Breast epithelium (tissue), 4 donors: ENCODE data around the gene SLC2A13. TPM values are rescaled to one million over a fixed set of nuclear protein-coding genes. Genes with fewer than 3 reads are reported as not detected.
"Not testable (repeated sequence)": the region's sequence is repeated elsewhere in the genome, so short reads cannot be mapped to it uniquely, and the experiment has no call there.

Experiments used
- DNase-seq, 2 donors: peaks; one replicate each; pipeline ENCODE4 v3.0.0-alpha.2; 2019; ENCODE audit warnings: low spot score in 2 of 2
- H3K27ac ChIP-seq, 2 donors: fragments of 200-600 bp; sonication (generic) in 1 of 2; one replicate each; pipeline ENCODE4 v1.5.1; 2016 to 2019; ENCODE audit warnings: mild to moderate bottlenecking in 1 of 2
- H3K27me3 ChIP-seq, 2 donors: fragments of 200-600 bp; sonication (generic) in 1 of 2; one replicate each; pipeline versions ENCODE4 v1.5.1 to v1.6.0; 2017 to 2019; ENCODE audit warnings: control low read depth in 1 of 2, mild to moderate bottlenecking in 1 of 2
- H3K36me3 ChIP-seq: fragments of 200-600 bp; one replicate; pipeline ENCODE4 v1.5.1; 2019
- H3K4me1 ChIP-seq, 2 donors: fragments of 200-600 bp; sonication (generic); one replicate each; pipeline ENCODE4 v1.5.1; 2016 to 2019; ENCODE audit warnings: control low read depth in 1 of 2
- H3K4me3 ChIP-seq, 3 donors: fragments of 200-600 bp; sonication (generic); 1 replicate in 2 of 3; 2 replicates in 1 of 3; pipeline ENCODE4 v1.5.1; 2016 to 2019; ENCODE audit warnings: mild to moderate bottlenecking in 3 of 3, moderate library complexity in 2 of 3
- H3K9me3 ChIP-seq, 2 donors: fragments of 200-600 bp; sonication (generic) in 1 of 2; one replicate each; pipeline ENCODE4 v1.5.1; 2016 to 2019; ENCODE audit warnings: control low read depth in 1 of 2
- POLR2A ChIP-seq: fragments of 450-650 bp; IDR thresholded peaks from one replicate; pipeline ENCODE4 v1.6.1; 2016; ENCODE audit warnings: antibody characterized with exemption, mild to moderate bottlenecking, moderate library complexity
- POLR2AphosphoS5 ChIP-seq, 3 donors: sonication (generic); formaldehyde crosslinking; IDR thresholded peaks; one replicate each; pipeline ENCODE4 v1.6.1; 2017; ENCODE audit warnings: antibody characterized with exemption in 3 of 3
- intact Hi-C: fragments of 100-400 bp; cut with DNase I; formaldehyde crosslinking; loops from one replicate; pipeline ENCODE4 v1.15.1; 2023; ENCODE audit warnings: low total_unique reads
- total RNA-seq, 3 donors: library from RNA; depleted of rRNA; stranded (reverse); fragments of >200 nt; gene quantifications; one replicate each; pipeline ENCODE4 v1.1.0, GENCODE V29; 2016
- TF ChIP-seq, protein P1 (sequence below), 3 donors: fragments of 450-650 bp; IDR thresholded peaks; one replicate each; pipeline ENCODE4 v1.5.1; 2016 to 2017; ENCODE audit warnings: antibody characterized with exemption in 3 of 3, mild to moderate bottlenecking in 3 of 3, moderate library complexity in 3 of 3

Gene SLC2A13
- total RNA-seq, 3 donors from 2014 or later = 17.1 to 32.2 (median 22.0) TPM

DNA sequence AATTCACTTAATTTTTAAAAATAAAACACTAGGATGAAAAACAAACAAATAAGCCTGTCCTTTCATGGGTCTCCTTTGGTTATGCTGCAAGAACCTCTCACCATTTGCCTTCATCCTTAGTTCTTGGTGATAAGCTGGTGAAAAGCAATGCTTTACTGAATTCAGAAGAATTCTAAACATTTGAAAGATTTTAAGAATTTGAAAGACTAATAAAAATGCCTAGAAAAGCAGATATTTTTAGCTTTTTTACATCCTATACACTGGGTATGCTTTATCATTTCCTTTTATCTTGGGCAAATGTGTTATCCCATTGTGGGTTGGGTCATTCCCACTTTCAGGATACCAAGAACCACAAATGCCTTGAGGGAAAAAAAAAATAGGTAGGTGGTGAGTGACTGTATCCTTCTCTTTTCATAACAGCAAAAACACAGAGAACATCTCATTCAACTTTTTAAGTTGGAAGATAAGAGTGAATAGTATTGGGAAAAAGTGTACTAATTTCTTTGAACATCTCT, 289.2 kb downstream of the SLC2A13 start:
- intact Hi-C loops = no loop called here
- H3K27me3 ChIP-seq = no peaks in the 10 kb centered on the region
- H3K4me1 ChIP-seq = no peaks in the 10 kb centered on the region
- TF ChIP-seq, protein P1, sequence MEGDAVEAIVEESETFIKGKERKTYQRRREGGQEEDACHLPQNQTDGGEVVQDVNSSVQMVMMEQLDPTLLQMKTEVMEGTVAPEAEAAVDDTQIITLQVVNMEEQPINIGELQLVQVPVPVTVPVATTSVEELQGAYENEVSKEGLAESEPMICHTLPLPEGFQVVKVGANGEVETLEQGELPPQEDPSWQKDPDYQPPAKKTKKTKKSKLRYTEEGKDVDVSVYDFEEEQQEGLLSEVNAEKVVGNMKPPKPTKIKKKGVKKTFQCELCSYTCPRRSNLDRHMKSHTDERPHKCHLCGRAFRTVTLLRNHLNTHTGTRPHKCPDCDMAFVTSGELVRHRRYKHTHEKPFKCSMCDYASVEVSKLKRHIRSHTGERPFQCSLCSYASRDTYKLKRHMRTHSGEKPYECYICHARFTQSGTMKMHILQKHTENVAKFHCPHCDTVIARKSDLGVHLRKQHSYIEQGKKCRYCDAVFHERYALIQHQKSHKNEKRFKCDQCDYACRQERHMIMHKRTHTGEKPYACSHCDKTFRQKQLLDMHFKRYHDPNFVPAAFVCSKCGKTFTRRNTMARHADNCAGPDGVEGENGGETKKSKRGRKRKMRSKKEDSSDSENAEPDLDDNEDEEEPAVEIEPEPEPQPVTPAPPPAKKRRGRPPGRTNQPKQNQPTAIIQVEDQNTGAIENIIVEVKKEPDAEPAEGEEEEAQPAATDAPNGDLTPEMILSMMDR (IDR thresholded peaks at IDR 0.05) = no peak
- no peak for TF ChIP-seq POLR2AphosphoS5 (IDR thresholded peaks at IDR 0.05)
- TF ChIP-seq POLR2A = no peak
- no peak overlapping the region for H3K27ac ChIP-seq
- no peaks in the 10 kb centered on the region for H3K36me3 ChIP-seq
- no peak overlapping the region for H3K4me3 ChIP-seq
- H3K9me3 ChIP-seq = no peaks in the 10 kb centered on the region
- DNase-seq = no peak

- TF ChIP-seq, protein P1 (IDR thresholded peaks at IDR 0.05) = no peak
- TF ChIP-seq POLR2AphosphoS5 (IDR thresholded peaks at IDR 0.05) = no peak
- no peak for TF ChIP-seq POLR2A
- H3K9me3 ChIP-seq = no peaks in the 10 kb centered on the region
- intact Hi-C loops = no loop called here
- no peaks in the 10 kb centered on the region for H3K4me1 ChIP-seq
- H3K27ac ChIP-seq = no peak overlapping the region
- H3K27me3 ChIP-seq = no peaks in the 10 kb centered on the region
- H3K4me3 ChIP-seq = no peak overlapping the region
- H3K36me3 ChIP-seq = no peaks in the 10 kb centered on the region
- DNase-seq = no peak
Measured at GRCh38 chr12:39815746-39816145, 290.1 kb downstream of the SLC2A13 start.

DNA sequence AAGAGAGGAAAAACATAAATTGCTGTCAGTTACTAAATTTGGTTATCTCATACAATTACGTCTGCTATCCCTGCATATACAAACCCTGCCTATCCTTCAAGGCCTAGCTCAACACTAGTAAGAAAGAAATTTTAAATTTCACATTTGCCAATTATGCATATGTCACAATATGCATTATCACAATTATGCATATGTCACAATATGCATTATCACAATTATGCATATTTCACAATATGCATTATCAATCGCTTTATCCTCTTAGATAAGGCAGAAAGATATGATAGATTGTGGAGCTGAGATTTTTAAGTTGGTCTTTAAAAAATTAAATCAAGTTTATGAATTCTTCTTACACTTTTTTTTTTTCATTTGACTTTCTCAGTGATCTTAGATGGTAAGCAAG, 291.3 kb downstream of the SLC2A13 start:
- intact Hi-C loops = no loop called here
- Histone ChIP-seq H3K4me3 (no peak overlapping the region), H3K27me3 (no peaks in the 10 kb centered on the region), H3K36me3 (no peaks in the 10 kb centered on the region), H3K9me3 (peaks cover 0 to 11% of the 10 kb centered on the region in 2 donors), H3K4me1 (no peaks in the 10 kb centered on the region), H3K27ac (no peak overlapping the region)
- TF ChIP-seq POLR2AphosphoS5 (IDR thresholded peaks at IDR 0.05) = no peak
- TF ChIP-seq, protein P1 (IDR thresholded peaks at IDR 0.05) = no peak
- no peak for TF ChIP-seq POLR2A
- no peak for DNase-seq

DNA sequence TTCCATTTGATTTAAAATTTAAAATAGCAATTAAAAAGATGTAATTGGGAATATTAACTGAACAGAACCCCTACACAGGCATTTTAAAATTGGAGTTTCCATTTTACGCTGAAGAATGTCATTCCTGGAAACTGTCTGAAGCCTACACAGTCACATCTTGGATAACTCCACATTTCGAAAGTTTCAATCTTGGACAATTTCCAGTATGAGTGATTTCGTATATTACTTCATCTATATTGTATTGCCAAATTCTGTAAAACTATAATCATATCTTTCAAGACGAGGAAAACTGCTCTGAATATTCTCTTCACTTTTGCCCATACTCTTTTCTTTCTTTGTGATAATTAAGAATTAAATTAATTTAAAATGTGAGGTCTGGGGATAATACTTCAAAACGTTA, 292.1 kb downstream of the SLC2A13 start:
- H3K4me3 ChIP-seq = no peak overlapping the region
- TF ChIP-seq POLR2A = no peak
- no peak for TF ChIP-seq POLR2AphosphoS5 (IDR thresholded peaks at IDR 0.05)
- TF ChIP-seq, protein P1 (IDR thresholded peaks at IDR 0.05) = no peak
- H3K9me3 ChIP-seq = peaks cover 0 to 11% of the 10 kb centered on the region in 2 donors
- no peaks in the 10 kb centered on the region for H3K4me1 ChIP-seq
- intact Hi-C loops = no loop called here
- H3K36me3 ChIP-seq = no peaks in the 10 kb centered on the region
- no peak for DNase-seq
- H3K27ac ChIP-seq = no peak overlapping the region
- no peaks in the 10 kb centered on the region for H3K27me3 ChIP-seq

GRCh38 chr12:39812456-39812855, 293.4 kb downstream of the SLC2A13 start:
- H3K27ac ChIP-seq, H3K4me1 ChIP-seq, DNase-seq, H3K36me3 ChIP-seq, H3K27me3 ChIP-seq, intact Hi-C loops, H3K4me3 ChIP-seq: not testable (repeated sequence)
- H3K9me3 ChIP-seq = peaks cover 0 to 11% of the 10 kb centered on the region in 2 donors

DNA sequence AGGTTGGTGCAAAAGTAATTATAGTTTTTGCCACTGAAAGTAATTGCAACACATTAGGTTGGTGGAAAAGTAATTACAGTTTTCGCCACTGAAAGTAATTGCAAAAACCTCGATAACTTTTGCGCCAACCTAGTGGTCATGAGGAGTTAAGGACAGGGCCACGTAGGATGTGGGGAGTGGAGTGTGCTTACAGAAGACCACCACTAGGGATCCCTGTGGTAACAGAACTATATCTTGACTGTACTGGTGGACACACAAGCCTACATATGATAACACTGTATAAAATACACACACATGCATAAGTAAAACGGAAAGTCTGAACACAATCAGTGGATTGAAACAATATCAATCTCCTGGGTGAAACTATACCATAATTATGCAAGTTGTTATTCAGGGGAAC, 298.8 kb downstream of the SLC2A13 start:
- Histone ChIP-seq H3K36me3 (no peaks in the 10 kb centered on the region), H3K27ac (no peak overlapping the region), H3K27me3 (no peaks in the 10 kb centered on the region), H3K4me1 (no peaks in the 10 kb centered on the region), H3K4me3 (no peak overlapping the region), H3K9me3 (peaks cover 0 to 11% of the 10 kb centered on the region in 2 donors)
- TF ChIP-seq POLR2AphosphoS5 (IDR thresholded peaks at IDR 0.05) (no peak), POLR2A (no peak)
- TF ChIP-seq, protein P1 (IDR thresholded peaks at IDR 0.05) = no peak
- DNase-seq = no peak
- intact Hi-C loops = no loop called here
